ENCODE results near the gene PTPRD. TPM values are rescaled to one million over a fixed set of nuclear protein-coding genes. Genes with fewer than 3 reads are reported as not detected.

The PTPRD gene
- total RNA-seq, 1 experiment from 2014 or later: 69.6 TPM

DNA sequence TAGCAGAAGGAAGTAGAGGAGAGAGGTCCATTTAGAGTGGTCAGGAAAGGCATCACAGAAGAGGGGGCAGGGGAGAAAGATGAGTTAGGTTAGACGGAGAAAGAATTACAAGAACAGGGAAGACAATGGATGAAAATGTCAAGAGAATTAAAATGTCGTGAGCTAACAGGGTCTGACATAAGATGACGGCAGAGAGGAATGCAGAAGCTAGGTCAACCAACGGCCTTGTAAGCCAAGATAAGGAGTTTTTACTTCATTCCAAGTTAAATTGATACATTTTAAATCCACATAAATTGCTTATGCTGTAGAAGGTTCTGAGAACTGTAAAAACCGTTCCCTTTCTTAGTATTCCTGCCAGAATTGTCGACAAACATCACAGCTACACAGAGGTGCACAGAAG lies 1916.3 kb downstream of the PTPRD start (continued):
- no peak for TF ChIP-seq ETV6 (CRISPR knock-in tag; IDR thresholded peaks at IDR 0.05)
- no peak for TF ChIP-seq EMX1 (CRISPR knock-in tag; IDR thresholded peaks at IDR 0.05)
- TF ChIP-seq FOXK1 (CRISPR knock-in tag; IDR thresholded peaks at IDR 0.05): no peak
- TF ChIP-seq SMAD3 (CRISPR knock-in tag; IDR thresholded peaks at IDR 0.05; ENCODE audit: borderline replicate concordance): no peak
- TF ChIP-seq, protein P1, sequence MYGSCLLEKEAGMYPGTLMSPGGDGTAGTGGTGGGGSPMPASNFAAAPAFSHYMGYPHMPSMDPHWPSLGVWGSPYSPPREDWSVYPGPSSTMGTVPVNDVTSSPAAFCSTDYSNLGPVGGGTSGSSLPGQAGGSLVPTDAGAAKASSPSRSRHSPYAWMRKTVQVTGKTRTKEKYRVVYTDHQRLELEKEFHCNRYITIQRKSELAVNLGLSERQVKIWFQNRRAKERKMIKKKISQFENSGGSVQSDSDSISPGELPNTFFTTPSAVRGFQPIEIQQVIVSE (CRISPR knock-in tag; IDR thresholded peaks at IDR 0.05; ENCODE audit: borderline replicate concordance): no peak
- TF ChIP-seq TEAD4 (CRISPR knock-in tag; IDR thresholded peaks at IDR 0.05): no peak
- no peak for TF ChIP-seq ZNF671 (CRISPR knock-in tag; IDR thresholded peaks at IDR 0.05)
- no peak for TF ChIP-seq CBFB (CRISPR knock-in tag; IDR thresholded peaks at IDR 0.05; ENCODE audit: low read depth)
- TF ChIP-seq, protein P2, sequence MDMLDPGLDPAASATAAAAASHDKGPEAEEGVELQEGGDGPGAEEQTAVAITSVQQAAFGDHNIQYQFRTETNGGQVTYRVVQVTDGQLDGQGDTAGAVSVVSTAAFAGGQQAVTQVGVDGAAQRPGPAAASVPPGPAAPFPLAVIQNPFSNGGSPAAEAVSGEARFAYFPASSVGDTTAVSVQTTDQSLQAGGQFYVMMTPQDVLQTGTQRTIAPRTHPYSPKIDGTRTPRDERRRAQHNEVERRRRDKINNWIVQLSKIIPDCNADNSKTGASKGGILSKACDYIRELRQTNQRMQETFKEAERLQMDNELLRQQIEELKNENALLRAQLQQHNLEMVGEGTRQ (CRISPR knock-in tag; IDR thresholded peaks at IDR 0.05): no peak
- no peak for TF ChIP-seq ZNF281 (CRISPR knock-in tag; IDR thresholded peaks at IDR 0.05)
- TF ChIP-seq, protein P3, sequence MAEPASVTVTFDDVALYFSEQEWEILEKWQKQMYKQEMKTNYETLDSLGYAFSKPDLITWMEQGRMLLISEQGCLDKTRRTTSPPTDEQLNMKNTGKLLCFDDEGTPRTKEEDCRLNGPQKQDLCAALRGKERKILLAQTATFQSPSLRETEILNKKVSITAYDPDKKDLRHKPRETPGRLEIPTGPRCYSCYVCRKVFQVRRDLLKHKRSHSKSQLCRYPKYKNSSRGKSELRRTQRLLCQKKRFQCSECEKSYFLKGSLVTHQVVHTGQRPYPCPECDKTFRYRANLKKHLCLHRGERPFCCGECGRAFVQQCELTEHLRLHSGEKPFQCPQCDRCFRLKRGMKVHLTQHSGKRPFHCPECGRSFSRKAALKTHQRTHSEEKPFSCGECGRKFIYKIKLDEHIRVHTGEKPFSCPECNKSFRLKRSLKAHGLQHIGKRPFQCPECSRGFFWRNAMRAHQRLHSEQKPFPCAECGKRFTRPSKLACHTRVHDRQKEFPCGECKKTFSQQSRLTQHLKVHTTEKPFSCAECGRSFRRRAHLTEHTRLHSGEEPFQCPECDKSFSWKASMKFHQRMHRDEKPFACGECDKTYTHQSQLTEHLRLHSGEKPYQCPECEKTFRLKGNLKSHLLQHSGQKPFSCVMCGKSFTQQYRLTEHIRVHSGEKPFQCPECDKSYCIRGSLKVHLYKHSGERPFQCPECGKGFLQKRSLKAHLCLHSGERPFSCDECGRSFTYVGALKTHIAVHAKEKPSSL (CRISPR knock-in tag; conservative IDR thresholded peaks at IDR 0.05): no peak
- no peak for TF ChIP-seq ZNF121 (CRISPR knock-in tag; IDR thresholded peaks at IDR 0.05)
- no peak for TF ChIP-seq RELA (CRISPR knock-in tag; IDR thresholded peaks at IDR 0.05; ENCODE audit: borderline replicate concordance)
- TF ChIP-seq CTCF (IDR thresholded peaks at IDR 0.05): no peak

- Mint-ChIP-seq H3K9me3 (no peaks in the 10 kb centered on the region), H3K4me3 (no peak overlapping the region), H3K27me3 (ENCODE audit: low read depth) (no peaks in the 10 kb centered on the region), H3K4me1 (peaks cover 66% of the 10 kb centered on the region), H3K36me3 (0 out of 2 replicates have a peak, but pooled peaks cover 3% of the 10 kb centered on the region), H3K27ac (peak overlapping the region; percentile 76)
- DNase-seq (ENCODE audit: low spot score) (no peak), ATAC-seq (peak; percentile 79)
- ChIA-PET POLR2A (no interaction called here), CTCF (no interaction called here)
- TF ChIP-seq, protein P2 (CRISPR knock-in tag; IDR thresholded peaks at IDR 0.05): no peak
- TF ChIP-seq ZNF317 (CRISPR knock-in tag; IDR thresholded peaks at IDR 0.05; ENCODE audit: borderline replicate concordance, low read depth) (no peak), OVOL2 (CRISPR knock-in tag; IDR thresholded peaks at IDR 0.05; ENCODE audit: borderline replicate concordance) (no peak), HMGXB4 (CRISPR knock-in tag; IDR thresholded peaks at IDR 0.05) (no peak), FOXP4 (CRISPR knock-in tag; IDR thresholded peaks at IDR 0.05) (no peak), TEAD1 (CRISPR knock-in tag; IDR thresholded peaks at IDR 0.05) (no peak), PRRX2 (CRISPR knock-in tag; IDR thresholded peaks at IDR 0.05) (no peak)
Measured at GRCh38 chr9:8694983-8695588, 1917.7 kb downstream of the PTPRD start.
